ENCODE results near the gene TMEM167B. TPM values are rescaled to one million over a fixed set of nuclear protein-coding genes. Genes with fewer than 3 reads are reported as not detected.

The TMEM167B gene
- total and polyA plus RNA-seq, 2 of the 8 experiments (the other 6 are each of a cell fraction or from before 2014, with no cell fraction given): 3.6 to 14.8 TPM

- TF ChIP-seq KDM4A (IDR thresholded peaks at IDR 0.05; ENCODE audit: low read depth, low read length, severe bottlenecking) (peak; percentile 67), SP2 (IDR thresholded peaks at IDR 0.05; ENCODE audit: low read length) (no peak), RFX5 (IDR thresholded peaks at IDR 0.05; ENCODE audit: borderline replicate concordance, low read depth, low read length) (no peak), CEBPB (IDR thresholded peaks at IDR 0.05; ENCODE audit: low read depth, low read length) (no peak), SUZ12 (IDR thresholded peaks at IDR 0.05; ENCODE audit: low read length) (peak; percentile 77), RBBP5 (IDR thresholded peaks at IDR 0.05; ENCODE audit: borderline replicate concordance, low read depth, low read length) (0 out of 2 replicates have a peak, but pooled peaks have one; percentile 60), JUND (IDR thresholded peaks at IDR 0.05; ENCODE audit: low read length) (no peak), YY1 (IDR thresholded peaks at IDR 0.05; ENCODE audit: low read depth, low read length) (no peak), SP4 (IDR thresholded peaks at IDR 0.05; ENCODE audit: low read length) (no peak), ASH2L (IDR thresholded peaks at IDR 0.05; ENCODE audit: low read length) (peak; percentile 23), CBX8 (IDR thresholded peaks at IDR 0.05; ENCODE audit: borderline replicate concordance, low read depth, low read length) (no peak), TAF1 (IDR thresholded peaks at IDR 0.05; ENCODE audit: low read depth, low read length) (no peak), BRCA1 (IDR thresholded peaks at IDR 0.05; ENCODE audit: low read depth, low read length) (no peak)
- TF ChIP-seq, protein P1, sequence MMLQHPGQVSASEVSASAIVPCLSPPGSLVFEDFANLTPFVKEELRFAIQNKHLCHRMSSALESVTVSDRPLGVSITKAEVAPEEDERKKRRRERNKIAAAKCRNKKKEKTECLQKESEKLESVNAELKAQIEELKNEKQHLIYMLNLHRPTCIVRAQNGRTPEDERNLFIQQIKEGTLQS (IDR thresholded peaks at IDR 0.05; ENCODE audit: insufficient read depth, low read depth, low read length): no peak
These were observed 23.2 kb downstream of the TMEM167B start, which contains the start of gene ELAPOR1 (continued) for GRCh38 chr1:109113590-109114341.

Measured in H1 (cell line).